NCI-H2227 (cell line): Measurements from ENCODE around the gene AR.
"Not testable (repeated sequence)": the region's sequence is repeated elsewhere in the genome, so short reads cannot be mapped to it uniquely, and the experiment has no call there.

Experiments
- DNase-seq: peaks from one replicate; lab custom pipeline; 2025; ENCODE audit not compliant: unreplicated experiment; lab: John Stamatoyannopoulos, UW

AR gene

GRCh38 chrX:67624325-67624724 is 80.5 kb downstream of the AR start:
- DNase-seq = no peak

DNA sequence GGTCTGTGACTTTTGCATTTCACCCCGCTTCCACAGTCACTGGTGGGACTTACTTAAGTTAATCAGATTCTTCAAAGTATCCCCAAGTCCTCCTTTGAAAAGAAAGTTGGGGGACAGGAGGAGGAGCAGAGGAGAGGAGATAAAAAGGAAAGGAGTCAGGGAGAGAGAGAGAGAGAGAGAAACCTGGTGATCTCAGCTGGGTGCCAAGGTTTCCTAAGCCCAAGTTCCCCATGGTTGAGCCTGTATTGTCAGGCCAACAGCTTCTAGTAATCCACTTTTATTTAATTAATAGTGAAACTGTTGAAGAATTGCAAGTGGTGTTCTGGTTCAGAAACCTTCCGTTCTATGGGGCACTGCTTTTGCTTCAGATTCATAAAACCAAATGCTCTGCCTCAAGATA is 91.6 kb downstream of the AR start:
- no peak for DNase-seq

GRCh38 chrX:67636532-67636931 is 92.7 kb downstream of the AR start:
- no peak for DNase-seq

GRCh38 chrX:67637293-67637692 is 93.5 kb downstream of the AR start:
- not testable (repeated sequence) for DNase-seq

DNA sequence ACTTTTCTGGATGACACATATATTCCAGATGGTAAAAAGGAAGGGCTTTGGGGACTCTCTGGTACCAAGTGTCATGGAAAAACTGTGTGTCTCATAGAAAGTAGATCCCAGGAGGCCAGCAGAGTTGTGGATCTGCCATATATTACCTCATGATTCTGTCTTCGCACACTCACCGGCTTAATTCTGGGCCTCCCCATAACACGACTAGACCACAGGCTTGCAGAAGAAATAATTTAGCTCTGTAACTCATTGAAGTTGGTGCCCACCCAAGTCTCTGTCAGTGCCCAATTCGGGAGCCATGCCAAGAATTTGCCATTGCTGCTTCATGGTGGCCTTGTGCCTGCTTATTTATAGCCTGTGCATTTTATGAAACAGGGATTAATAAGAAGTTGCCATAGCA is 104.5 kb downstream of the AR start:
- no peak for DNase-seq

DNA sequence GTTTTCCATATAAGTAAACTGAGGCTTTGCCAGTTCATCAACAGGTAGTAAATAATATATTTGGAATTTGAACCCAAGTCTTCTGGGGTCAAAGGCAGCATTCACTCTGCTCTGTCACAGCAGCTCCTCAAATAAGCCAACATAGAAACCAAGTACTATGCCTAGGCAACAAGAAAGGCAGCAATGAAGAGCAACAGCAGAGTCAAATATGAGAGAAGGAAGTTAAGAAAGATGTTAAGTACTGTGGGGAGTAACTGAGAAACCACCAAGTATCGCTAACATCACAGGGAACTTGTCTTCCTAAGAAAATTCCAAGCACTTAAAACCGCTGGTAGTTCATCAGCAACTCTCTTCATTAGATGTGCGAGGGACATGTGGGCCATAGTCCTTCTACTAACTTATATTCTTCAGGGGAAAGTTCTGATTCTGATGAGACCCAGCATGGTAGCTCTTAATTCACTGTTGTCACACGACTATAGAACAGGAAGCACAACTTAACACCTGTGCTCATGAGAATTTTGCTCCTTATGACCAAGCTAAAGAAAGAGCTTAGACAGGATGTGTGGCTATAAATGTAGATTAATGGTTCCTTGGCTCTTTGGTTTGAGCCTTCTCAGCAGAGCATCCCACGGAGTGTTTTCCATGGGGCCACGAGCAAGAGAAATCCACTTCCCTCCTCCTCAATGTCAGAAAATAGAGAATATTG is 107.8 kb downstream of the AR start:
- DNase-seq = no peak

- DNase-seq = no peak
These were observed 108.7 kb downstream of the AR start for GRCh38 chrX:67652543-67652942.

DNA sequence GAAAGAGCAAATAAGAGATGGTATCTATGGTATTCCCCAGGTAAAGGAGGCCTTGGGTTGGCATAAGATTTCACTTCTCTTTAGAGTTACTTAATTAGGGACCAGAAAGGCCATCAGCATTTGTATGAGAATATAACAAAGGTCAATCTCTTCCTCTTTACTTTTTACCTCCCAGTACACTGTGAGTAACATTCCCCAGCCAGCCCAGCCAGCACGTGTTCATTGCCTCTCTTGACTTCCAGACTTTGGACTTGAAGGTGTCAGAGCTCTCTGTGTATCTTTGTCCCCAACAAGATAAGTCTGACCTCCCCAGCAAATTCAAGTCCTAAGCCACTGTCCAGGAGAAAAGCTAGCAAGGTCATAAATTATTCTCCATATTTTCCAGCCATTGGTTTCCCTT is 110.5 kb downstream of the AR start:
- DNase-seq = no peak

- no peak for DNase-seq
These were observed 121.8 kb downstream of the AR start for GRCh38 chrX:67665583-67665982.

GRCh38 chrX:67670717-67671116 is 126.9 kb downstream of the AR start:
- not testable (repeated sequence) for DNase-seq

GRCh38 chrX:67673741-67674274 is 130.0 kb downstream of the AR start:
- DNase-seq = no peak

GRCh38 chrX:67674741-67675140 is 130.9 kb downstream of the AR start:
- DNase-seq = no peak

DNA sequence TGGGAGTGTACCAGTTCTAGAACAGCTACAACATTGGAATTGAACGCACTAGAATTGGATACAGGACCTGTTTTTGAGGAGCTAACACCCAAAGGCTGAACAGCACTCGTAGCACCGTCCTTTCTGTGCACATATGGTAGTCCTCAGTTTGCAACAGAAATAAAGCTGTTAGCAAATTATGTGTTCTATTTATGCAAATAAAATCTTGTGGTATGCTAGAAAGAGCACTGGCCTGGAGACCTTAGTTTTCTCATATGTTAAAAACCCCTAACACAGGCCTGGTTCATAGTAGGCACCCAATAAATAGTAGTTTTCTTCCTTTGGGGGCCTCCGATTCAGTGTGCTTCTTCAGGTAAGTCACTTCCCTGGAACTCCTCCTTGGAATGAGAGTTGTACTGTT is 140.3 kb downstream of the AR start:
- DNase-seq = no peak

GRCh38 chrX:67692246-67692645 is 148.4 kb downstream of the AR start:
- no peak for DNase-seq

- DNase-seq = no peak
These were observed 150.1 kb downstream of the AR start for GRCh38 chrX:67693928-67694327.

DNA sequence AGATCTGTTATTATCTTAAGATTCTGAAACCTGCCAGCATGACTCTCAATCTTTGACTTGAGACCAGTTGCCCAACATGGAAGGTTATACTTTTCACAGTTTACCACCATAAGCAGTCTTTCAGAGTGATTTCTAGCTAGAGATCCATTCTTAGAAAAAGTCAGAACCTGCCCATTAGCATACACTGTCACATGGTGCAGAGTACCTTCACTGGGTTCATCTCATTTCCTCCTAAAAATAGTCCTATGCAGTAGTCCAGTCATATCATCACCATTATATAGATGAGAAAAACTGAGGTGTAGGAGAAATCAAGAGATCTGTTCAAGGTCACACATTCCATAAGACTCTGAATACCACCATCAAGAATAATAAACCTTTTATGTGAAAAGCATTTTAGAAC is 153.6 kb downstream of the AR start:
- DNase-seq = no peak

- DNase-seq = no peak
These were observed 156.8 kb downstream of the AR start for GRCh38 chrX:67700602-67701001.

DNA sequence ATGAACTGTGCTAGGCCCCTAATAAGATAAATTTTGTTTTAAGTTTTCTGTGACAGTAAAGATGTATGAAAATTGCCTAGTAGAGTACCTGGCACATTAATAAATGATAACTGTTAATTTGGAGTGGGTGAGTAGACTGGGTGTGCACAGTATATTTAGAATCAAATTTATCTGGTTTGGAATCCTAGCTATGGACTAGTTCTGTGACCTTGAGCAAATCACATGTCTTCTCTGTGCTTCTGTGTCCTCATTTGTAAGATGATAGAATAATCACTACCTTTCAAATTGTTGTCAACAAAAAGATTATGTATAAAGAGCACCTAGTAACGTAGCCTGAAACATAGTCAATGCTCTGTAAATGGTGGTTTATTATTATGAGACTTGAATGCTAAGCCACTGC is 170.2 kb downstream of the AR start:
- DNase-seq = no peak

DNA sequence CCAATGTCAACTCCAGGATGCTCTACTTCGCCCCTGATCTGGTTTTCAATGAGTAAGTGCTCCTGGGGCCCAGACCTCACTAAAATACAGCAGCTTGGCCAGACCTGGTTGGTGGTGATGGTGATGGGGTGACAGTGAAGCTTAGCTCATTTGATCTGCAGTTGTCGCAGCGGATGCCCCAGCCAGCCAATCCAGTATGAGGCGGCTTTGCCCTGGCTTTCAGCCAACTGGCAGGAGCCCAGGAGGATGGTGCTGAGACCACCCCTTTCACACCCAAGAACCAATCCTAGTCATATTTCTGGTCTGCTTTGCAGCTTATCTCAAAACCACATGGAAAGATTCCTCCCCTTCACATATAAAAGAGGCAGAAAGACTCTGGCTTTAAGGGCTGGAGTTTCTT is 173.8 kb downstream of the AR start:
- DNase-seq = no peak

DNA sequence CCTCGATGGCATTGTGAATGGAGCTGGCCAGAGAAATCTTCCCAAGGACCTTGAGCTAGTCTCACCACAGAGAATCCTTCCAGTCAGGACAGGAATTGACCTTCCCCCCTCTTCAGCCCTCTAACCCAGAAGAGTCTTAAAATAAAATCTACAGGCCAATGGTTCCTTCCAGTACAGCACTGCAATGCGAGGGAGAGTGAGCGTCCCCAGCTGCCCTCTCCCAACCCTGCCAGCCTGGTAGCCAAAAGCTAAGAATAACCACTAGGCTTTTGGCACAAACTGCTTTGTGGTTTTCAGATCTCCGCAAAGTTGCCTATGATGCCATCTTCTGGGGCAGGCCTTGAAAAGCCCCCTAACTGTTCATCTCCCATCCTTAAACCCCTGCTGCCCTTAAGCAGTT is 175.1 kb downstream of the AR start:
- DNase-seq = no peak

DNA sequence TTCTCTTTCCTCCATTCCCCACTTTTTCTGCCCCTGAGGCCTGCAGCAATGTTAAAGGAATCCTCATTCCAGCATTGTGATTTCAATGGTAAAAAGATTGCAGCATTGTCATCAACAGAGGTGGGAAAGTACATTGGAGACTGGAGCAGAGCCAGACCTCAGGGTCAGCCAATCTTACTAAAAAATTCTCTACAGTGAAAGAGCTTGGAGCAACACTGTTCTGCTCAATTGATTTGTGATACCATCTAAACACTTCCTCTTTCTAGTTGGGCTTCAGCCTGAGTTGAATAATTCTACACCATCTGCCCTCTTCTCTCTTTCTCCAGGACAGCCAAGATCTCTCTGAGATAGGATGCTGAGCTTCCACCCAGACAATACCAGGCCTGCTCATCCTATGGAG is 176.5 kb downstream of the AR start:
- no peak for DNase-seq

- no peak for DNase-seq
These were observed 177.5 kb downstream of the AR start for GRCh38 chrX:67721321-67721720.
